COR-L47 (cell line): ENCODE measurements around the gene EHBP1.

Experiments used
- DNase-seq: peaks from one replicate; lab custom pipeline; 2025; lab: John Stamatoyannopoulos, UW

The EHBP1 gene

DNA sequence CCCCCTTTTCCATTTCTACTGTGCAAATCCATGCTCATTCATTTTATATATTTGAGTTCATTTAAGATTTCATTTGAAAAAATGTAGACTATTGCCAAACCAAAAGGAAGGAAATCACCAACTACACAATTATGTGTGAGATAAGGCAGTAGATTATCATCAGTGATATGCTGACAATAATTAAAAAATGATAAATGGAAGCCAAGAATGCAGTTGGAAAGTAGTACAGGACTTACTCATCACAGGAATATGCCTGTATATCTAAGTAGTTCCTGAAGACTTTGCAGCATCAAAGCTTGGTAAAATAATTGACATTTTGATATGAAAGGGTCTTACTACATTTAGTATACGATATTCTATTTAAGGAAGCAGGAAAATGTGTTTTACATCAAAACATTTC lies 179.0 kb downstream of the EHBP1 start:
- no peak for DNase-seq

- DNase-seq, result no peak
Measured at GRCh38 chr2:62894966-62895631, 189.6 kb downstream of the EHBP1 start.

DNA sequence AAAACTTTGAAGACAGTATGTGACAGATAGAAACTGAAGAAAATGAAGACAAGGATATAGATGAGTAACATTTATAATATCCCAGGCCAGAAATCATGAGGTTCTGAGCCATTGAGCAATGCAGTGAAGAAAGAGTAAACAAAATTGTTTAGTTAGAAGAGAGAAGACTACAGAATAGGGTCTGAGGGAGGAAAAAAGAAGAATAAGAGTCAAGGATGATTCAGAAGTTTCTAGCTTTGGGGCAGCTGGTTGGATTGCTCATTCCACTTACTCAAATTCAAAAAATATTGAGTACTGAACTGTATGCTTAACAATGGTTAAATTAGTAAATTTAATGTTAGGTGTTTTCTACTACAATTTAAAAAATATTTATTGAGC lies 190.1 kb downstream of the EHBP1 start:
- DNase-seq, result no peak

DNA sequence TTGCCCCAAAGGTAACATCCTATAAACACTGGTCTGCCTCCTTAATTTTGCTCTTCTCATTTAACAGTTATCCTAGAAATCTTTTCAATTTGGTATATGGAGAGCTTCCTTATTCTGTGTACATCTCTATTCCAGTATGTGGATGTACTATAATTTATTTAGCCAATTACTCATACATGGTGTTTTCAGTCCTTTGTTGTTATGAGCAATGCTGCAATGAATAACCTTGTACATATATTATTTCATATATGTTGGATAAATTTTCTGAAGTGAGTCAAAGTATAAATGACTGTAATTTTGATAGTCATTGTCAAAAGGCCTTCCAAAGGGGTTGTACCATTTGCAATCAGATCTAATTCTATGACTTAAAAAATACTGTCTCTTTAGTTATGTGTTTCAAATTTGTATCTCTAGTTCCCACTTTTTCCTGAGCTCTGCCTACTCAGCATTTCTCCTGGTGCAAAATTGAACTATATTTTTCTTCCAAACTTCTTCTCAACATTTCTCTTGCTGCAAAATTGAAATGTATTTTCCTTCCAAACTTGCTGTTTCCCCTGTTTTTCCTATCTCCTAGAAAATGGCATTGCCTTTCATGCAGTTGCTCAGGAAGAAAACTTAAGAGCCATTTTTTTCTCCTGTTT lies 191.8 kb downstream of the EHBP1 start:
- no peak for DNase-seq

DNA sequence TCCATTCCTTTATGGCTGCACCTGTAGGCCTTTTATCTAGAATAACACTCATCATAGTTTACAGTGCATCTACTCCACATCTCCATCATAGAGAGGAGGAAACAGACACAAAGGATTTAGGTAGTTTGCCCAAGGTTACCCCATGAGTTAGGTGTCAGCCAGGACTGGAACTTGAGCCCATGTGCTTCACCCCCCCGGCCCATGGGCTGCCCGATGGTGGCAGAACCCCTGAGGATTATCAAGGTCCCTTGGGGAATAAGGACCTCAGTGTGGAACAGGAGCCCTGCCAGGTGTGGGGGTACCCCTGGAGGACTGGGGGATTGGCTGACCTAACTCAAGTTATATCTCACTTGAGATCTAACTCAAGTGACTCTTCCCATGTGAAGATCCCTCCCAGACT lies 198.8 kb downstream of the EHBP1 start:
- DNase-seq, result no peak

DNA sequence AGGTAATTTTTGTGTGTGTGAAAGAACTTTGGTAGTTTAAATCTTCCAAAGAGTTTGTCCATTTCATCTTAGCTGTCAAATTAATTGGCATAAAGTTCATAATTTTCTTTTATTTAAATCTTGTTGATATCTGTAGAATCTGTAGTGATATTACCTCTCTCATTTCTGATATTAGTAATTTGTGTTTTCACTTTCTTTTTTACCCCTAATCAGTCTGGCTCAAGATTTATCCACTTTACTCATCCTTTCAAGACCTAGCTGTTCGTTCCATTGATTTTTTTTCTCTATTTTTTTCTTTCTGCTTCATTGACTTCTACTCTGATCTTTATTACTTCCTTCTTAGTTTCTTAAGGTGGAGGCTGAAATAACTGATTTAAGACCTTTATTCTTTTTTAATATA lies 202.6 kb downstream of the EHBP1 start:
- no peak for DNase-seq

- no peak for DNase-seq
Measured at GRCh38 chr2:62913311-62913710, 207.8 kb downstream of the EHBP1 start.

DNA sequence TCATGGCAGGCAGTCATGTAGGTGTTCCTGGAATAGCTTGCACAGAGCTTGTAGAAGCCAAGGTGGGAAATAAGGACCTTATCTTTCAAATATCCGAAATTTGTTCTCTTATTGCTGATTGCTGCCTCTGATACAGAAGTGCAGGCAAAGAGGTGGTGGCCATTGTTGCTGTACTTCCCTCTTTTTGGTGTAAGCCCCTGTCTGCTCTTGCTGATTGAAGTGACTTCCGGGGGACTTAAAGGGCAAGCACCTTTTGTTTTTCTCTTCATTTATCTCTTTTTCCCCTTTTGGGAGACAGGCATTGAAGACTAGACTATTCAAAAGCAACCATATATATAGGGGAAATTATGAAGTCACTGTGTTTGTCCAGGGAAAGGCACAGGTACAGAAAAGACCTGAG lies 213.5 kb downstream of the EHBP1 start:
- no peak for DNase-seq

DNA sequence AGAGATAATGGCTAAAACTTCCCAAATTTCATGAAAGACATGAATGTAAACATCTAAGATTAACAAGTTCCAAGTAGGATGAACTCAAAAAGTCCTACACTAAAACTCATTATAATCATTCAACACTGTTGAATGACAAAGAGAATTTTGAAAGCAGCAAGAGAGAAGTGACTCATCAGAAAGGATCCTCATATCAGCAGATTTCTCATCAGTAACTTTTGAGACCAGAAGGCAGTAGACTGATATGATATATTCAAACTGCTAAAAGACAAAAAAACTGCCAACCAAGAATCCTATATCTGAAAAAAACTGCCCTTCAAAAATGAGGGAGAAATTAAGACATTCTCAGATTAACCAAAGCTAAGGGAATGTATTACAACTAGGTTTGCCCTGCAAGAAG lies 214.6 kb downstream of the EHBP1 start:
- DNase-seq, result no peak

GRCh38 chr2:62923242-62923641 lies 217.7 kb downstream of the EHBP1 start:
- no peak for DNase-seq

DNA sequence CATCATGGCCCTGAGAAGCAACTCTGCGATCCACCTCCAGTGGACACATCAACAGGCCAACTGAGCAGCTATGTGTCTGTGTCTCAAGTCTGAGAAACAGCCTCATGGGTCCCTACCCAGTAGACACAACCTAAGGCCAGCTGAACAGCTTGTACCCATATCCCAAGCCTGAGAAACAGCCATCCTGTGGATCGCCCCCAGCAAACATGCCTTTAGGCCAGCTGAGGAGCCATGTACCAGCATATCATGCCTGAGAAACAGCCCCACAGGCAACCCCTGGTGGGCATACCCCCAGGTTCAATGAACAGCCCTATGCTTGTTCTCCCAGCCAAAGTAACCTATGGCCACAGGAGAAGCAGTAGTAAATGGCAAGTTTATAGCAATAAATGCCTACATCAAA lies 218.4 kb downstream of the EHBP1 start:
- no peak for DNase-seq

DNA sequence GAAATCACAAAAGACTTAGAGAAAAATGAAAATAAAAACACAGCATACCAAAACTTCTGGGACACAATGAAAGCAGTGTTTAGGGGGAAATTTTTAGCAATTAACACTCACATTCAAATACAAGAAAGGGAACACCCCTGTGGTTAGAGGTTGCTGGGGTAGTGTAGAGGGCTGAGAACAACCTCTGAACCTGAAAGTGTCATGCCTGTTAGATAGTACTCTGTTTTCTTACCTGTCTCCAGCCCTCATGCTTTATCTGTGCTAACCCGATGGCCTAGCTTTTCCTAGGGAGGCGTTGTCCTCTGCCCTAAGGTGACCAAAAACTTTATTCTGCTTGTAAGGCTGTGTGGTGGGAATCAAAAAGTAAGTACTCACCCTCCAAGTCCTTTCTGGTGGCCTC lies 222.5 kb downstream of the EHBP1 start:
- no peak for DNase-seq

GRCh38 chr2:62931536-62931935 lies 226.0 kb downstream of the EHBP1 start:
- DNase-seq, result no peak

GRCh38 chr2:62933398-62933917 lies 227.9 kb downstream of the EHBP1 start:
- no peak for DNase-seq

GRCh38 chr2:62934517-62934916 lies 229.0 kb downstream of the EHBP1 start:
- no peak for DNase-seq

GRCh38 chr2:62938126-62938525 lies 232.6 kb downstream of the EHBP1 start:
- no peak for DNase-seq

DNA sequence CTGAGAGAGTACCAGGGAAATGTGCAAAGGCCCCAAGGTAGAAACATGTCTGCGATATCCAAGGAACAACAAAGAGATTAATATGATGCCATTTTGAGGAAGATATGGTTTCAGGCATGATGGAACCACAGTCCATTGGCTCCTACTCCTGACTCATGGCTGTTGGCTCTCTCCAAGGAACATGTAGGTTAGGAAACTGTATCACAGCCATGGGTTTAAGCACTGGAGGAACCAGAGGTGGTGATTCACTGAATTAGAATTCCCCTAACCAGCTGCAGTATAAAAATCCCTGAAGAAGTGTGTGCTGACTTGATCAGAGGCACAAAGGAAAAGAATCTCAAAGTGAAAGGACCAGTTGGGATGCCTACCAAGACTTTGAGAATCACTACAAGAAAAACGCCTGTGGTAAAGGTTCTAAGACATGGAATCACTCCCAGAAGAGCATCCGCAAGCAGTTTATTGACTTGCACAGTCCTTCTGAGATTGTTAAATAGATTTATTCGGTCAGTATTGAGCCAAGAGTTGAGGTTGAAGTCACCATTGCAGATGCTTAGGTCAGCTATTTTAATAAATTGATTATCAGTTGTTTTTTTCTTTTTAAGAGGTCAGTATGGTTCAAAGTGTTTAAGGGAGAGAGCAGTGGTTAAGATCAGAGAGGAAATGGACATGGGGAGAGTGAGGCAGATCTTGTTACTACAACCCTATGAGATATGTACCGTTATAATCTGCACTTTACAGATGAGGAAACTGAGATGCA lies 234.4 kb downstream of the EHBP1 start:
- DNase-seq, result no peak

GRCh38 chr2:62940697-62941096 lies 235.2 kb downstream of the EHBP1 start:
- DNase-seq, result no peak

DNA sequence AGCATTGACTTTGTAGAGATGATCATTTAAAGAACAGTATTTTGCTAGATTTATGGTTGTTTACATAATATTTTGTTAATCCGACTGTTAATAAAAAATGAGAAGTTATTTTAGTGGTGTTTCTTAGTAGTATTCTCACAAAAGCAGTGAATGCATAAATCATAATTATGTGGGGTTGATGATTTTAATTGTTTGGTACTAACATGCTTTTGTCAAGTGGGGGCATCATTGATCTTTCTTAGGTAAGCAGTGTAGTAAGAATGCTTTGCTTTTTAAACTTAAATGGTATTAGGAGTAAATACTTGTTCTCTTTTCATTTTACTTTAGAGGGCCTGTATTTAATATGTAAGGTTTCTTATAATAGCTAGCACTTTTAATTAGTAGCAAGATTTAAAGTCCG lies 235.9 kb downstream of the EHBP1 start:
- DNase-seq, result no peak

- DNase-seq, result no peak
Measured at GRCh38 chr2:62944362-62944761, 238.8 kb downstream of the EHBP1 start.

DNA sequence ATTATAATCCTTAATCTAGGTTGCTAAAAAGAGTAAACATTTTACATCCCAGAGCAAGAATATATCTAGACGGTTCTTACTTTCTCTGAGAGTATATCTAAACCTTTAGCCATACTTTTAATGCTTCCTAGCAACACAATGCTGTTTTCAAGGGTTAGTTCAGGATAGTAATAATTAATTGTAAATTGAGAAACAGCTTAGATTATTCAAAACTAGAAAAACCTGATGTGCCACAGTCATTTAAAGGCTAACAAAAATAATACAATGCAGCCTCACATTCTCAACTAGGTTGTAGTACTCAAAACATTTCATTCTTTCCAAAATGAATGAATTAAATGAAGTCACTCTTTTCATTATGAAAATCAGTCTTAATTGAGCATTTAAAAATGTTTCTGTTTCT lies 241.9 kb downstream of the EHBP1 start:
- no peak for DNase-seq

DNA sequence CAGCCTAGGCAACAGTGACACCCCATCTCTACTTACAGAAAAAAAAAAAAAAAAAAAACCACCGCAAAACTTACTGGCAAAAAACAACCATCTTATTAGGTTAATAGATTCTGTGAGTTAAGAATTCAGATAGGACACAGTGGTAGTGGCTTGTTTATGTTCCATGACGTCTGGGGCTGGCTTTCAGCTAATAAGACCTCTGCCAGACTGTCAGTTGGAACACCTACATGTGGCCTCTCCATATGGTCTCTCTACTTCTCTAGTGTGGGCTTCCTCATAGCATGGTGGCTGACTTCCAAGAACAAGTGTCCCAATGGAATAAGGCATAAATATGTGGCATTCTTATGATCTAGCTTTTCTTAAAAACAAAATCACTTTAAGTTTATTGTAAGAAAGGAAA lies 251.1 kb downstream of the EHBP1 start:
- no peak for DNase-seq

DNA sequence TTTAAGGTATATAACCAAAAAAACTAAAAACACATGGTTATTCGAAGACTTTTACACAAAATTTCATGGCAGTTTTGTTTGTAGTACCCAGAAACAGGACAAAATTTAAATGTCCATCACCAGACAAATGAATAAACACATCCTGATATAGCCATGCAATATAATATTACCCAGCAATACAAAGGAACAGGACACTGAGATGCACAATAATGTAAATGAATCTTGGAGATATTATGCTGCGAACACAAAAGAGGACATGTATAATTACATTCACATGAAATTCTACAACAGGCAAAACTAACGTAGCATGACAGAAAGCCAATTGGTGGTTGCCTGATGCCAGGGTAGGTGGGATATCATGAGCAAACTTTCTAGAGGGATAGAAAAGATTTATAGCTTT lies 252.7 kb downstream of the EHBP1 start:
- DNase-seq, result no peak
